HepG2 (cell line): ENCODE results near the gene CDC34. TPM values are rescaled to one million over a fixed set of nuclear protein-coding genes. Genes with fewer than 3 reads are reported as not detected.

Source experiments
- CCDC6 ChIP-seq: sonication (generic); formaldehyde crosslinking; IDR thresholded peaks from 2 replicates; pipeline ENCODE4 v1.8.1; 2022; ENCODE audit warnings: mild to moderate bottlenecking, missing genetic modification reagents, moderate library complexity
- ELF3 ChIP-seq: IDR thresholded peaks from 2 replicates; pipeline ENCODE4 v1.6.1; 2016; ENCODE audit warnings: missing genetic modification reagents, missing compliant biosample characterization
- EP300 ChIP-seq, 3 experiments: sonication (generic) in 1 of 3; formaldehyde crosslinking in 1 of 3; IDR thresholded peaks; 2 replicates each; pipeline versions ENCODE4 v1.5.1 to v1.6.1; 2011 to 2020; ENCODE audit warnings: low read depth in 2 of 3, low read length in 2 of 3, borderline replicate concordance in 1 of 3, improper control_type of control experiment in 1 of 3, mild to moderate bottlenecking in 1 of 3, missing genetic modification reagents in 1 of 3, moderate library complexity in 1 of 3
- FOSL1 ChIP-seq: sonication (generic); formaldehyde crosslinking; IDR thresholded peaks from 2 replicates; pipeline ENCODE4 v1.9.0; 2021; ENCODE audit warnings: missing genetic modification reagents, borderline replicate concordance
- FOSL2 ChIP-seq: sonication (generic); formaldehyde crosslinking; IDR thresholded peaks from 2 replicates; pipeline ENCODE4 v1.4.0; 2020; ENCODE audit warnings: missing genetic modification reagents
- FOXA1 ChIP-seq, 2 experiments: fragments of 450-650 bp in 1 of 2; sonication (generic) in 1 of 2; formaldehyde crosslinking in 1 of 2; IDR thresholded peaks; 2 replicates each; pipeline versions ENCODE4 v1.4.0 to v1.6.1; 2016 to 2020; ENCODE audit warnings: missing genetic modification reagents in 1 of 2
- PHF20 ChIP-seq: sonication (generic); formaldehyde crosslinking; IDR thresholded peaks from 2 replicates; pipeline ENCODE4 v1.5.0; 2020; ENCODE audit warnings: mild to moderate bottlenecking, missing genetic modification reagents
- POLR2AphosphoS2 ChIP-seq: IDR thresholded peaks from 2 replicates; pipeline ENCODE4 v1.6.1; 2011; ENCODE audit warnings: low read depth, low read length, improper control_type of control experiment
- SMYD3 ChIP-seq: sonication (generic); formaldehyde crosslinking; IDR thresholded peaks from 2 replicates; pipeline ENCODE4 v1.8.1; 2023; ENCODE audit warnings: mild to moderate bottlenecking, missing genetic modification reagents
- SNRNP70 ChIP-seq: fragments of 200-400 bp; formaldehyde crosslinking; IDR thresholded peaks from 2 replicates; pipeline ENCODE4 v1.6.1; 2017; ENCODE audit warnings: mild to moderate bottlenecking, low read depth, low read length, moderate library complexity
- TBL1XR1 ChIP-seq: fragments of 150-350 bp; IDR thresholded peaks from 2 replicates; pipeline ENCODE4 v1.6.1; 2014; ENCODE audit warnings: borderline replicate concordance, low read length; ENCODE audit not compliant: partially characterized antibody
- TRIM24 ChIP-seq: sonication (generic); formaldehyde crosslinking; IDR thresholded peaks from 2 replicates; pipeline ENCODE4 v1.8.0; 2022; ENCODE audit warnings: mild to moderate bottlenecking, missing genetic modification reagents
- TSC22D2 ChIP-seq: sonication (generic); formaldehyde crosslinking; IDR thresholded peaks from 2 replicates; pipeline ENCODE4 v1.5.1; 2020; ENCODE audit warnings: missing genetic modification reagents, mild to moderate bottlenecking, borderline replicate concordance
- ZMYM4 ChIP-seq: sonication (generic); formaldehyde crosslinking; IDR thresholded peaks from 2 replicates; pipeline ENCODE4 v1.8.1; 2023; ENCODE audit warnings: mild to moderate bottlenecking, missing genetic modification reagents
- ZNF33A ChIP-seq: sonication (generic); formaldehyde crosslinking; IDR thresholded peaks from 2 replicates; pipeline ENCODE4 v1.5.1; 2020; ENCODE audit warnings: missing genetic modification reagents, mild to moderate bottlenecking, moderate library complexity, borderline replicate concordance
- ZNF451 ChIP-seq: sonication (generic); formaldehyde crosslinking; IDR thresholded peaks from 2 replicates; pipeline ENCODE4 v1.5.0; 2020; ENCODE audit warnings: mild to moderate bottlenecking, missing genetic modification reagents
- ZNF460 ChIP-seq: sonication (generic); formaldehyde crosslinking; IDR thresholded peaks from 2 replicates; pipeline ENCODE4 v1.5.1; 2020; ENCODE audit warnings: missing genetic modification reagents, mild to moderate bottlenecking, borderline replicate concordance
- ZNF615 ChIP-seq: sonication (generic); formaldehyde crosslinking; IDR thresholded peaks from 2 replicates; pipeline ENCODE4 v1.5.0; 2020; ENCODE audit warnings: mild to moderate bottlenecking, missing genetic modification reagents, borderline replicate concordance
- ZNF709 ChIP-seq: sonication (generic); formaldehyde crosslinking; IDR thresholded peaks from 2 replicates; pipeline ENCODE4 v1.5.0; 2020; ENCODE audit warnings: mild to moderate bottlenecking, missing genetic modification reagents
- ZNF737 ChIP-seq: sonication (generic); formaldehyde crosslinking; IDR thresholded peaks from 2 replicates; pipeline ENCODE4 v1.5.0; 2020; ENCODE audit warnings: missing genetic modification reagents, mild to moderate bottlenecking, borderline replicate concordance
- ZNF746 ChIP-seq: sonication (generic); formaldehyde crosslinking; IDR thresholded peaks from 2 replicates; pipeline ENCODE4 v1.8.0; 2022; ENCODE audit warnings: mild to moderate bottlenecking, missing genetic modification reagents
- ZNF777 ChIP-seq: sonication (generic); formaldehyde crosslinking; IDR thresholded peaks from 2 replicates; pipeline ENCODE4 v1.4.0; 2020; ENCODE audit warnings: missing genetic modification reagents
- polyA plus RNA-seq, 8 experiments: library from polyadenylated mRNA; depleted of rRNA in 3 of 8; stranded (reverse) in 7 of 8; unstranded in 1 of 8; fragments of >200 nt; fragmentation: Illumina TruSeq in 4 of 8; extraction: Trizol in 4 of 8; gene quantifications; 2 replicates each; pipeline versions ENCODE4 v1.2.1 to v1.2.3, GENCODE V29; 2011 to 2016; ENCODE audit warnings: low read depth in 4 of 8, missing spikeins in 1 of 8, mixed read lengths in 1 of 8; ENCODE audit not compliant: insufficient read depth in 1 of 8
- total RNA-seq, 5 experiments: library from RNA; depleted of rRNA; stranded (reverse); fragments of >200 nt; fragmentation: Illumina TruSeq; extraction: Trizol; gene quantifications; 2 replicates each; pipeline ENCODE4 v1.2.3, GENCODE V29; 2016; ENCODE audit warnings: low read depth in 1 of 5
- TF ChIP-seq, protein P1 (sequence below): sonication (generic); formaldehyde crosslinking; IDR thresholded peaks from 2 replicates; pipeline ENCODE4 v1.5.0; 2020; ENCODE audit warnings: missing genetic modification reagents
- TF ChIP-seq, protein P2 (sequence below): sonication (generic); formaldehyde crosslinking; IDR thresholded peaks from 2 replicates; pipeline ENCODE4 v1.4.0; 2020; ENCODE audit warnings: mild to moderate bottlenecking, missing genetic modification reagents

CDC34 gene
- total and polyA plus RNA-seq, 2 of the 13 experiments (the other 11 are each of a cell fraction or from before 2014, with no cell fraction given): 138 to 150 TPM

- TF ChIP-seq TSC22D2 (CRISPR knock-in tag): no peak
- peak; percentile 34; the same call in 1 of the 2 replicates for TF ChIP-seq CCDC6 (CRISPR knock-in tag)
- TF ChIP-seq TRIM24 (CRISPR knock-in tag): no peak
- TF ChIP-seq ZNF460 (CRISPR knock-in tag): peak; percentile 66; the same call in 1 of the 2 replicates
- TF ChIP-seq SMYD3 (CRISPR knock-in tag): no peak
- peak; percentile 49; the same call in 1 of the 2 replicates for TF ChIP-seq ZNF33A (CRISPR knock-in tag)
- TF ChIP-seq POLR2AphosphoS2: no peak
- TF ChIP-seq ELF3 (CRISPR knock-in tag): no peak; the same call in 1 of the 2 replicates
- TF ChIP-seq SNRNP70: no peak
- TF ChIP-seq ZNF709: no peak
- no peak for TF ChIP-seq ZNF451 (CRISPR knock-in tag)
- peak; percentile 74; the same call in 1 of the 2 replicates for TF ChIP-seq ZNF746
- TF ChIP-seq FOSL1 (CRISPR knock-in tag): no peak
- TF ChIP-seq ZNF777 (CRISPR knock-in tag): peak; percentile 43; the same call in 1 of the 2 replicates
- TF ChIP-seq FOXA1 (IDR thresholded peaks at IDR 0.05): no peak
- peak; percentile 40; the same call in 1 of the 2 replicates for TF ChIP-seq FOXA1 (CRISPR knock-in tag; IDR thresholded peaks at IDR 0.05)
- no peak for TF ChIP-seq TBL1XR1
- TF ChIP-seq, protein P1, sequence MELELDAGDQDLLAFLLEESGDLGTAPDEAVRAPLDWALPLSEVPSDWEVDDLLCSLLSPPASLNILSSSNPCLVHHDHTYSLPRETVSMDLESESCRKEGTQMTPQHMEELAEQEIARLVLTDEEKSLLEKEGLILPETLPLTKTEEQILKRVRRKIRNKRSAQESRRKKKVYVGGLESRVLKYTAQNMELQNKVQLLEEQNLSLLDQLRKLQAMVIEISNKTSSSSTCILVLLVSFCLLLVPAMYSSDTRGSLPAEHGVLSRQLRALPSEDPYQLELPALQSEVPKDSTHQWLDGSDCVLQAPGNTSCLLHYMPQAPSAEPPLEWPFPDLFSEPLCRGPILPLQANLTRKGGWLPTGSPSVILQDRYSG (CRISPR knock-in tag): no peak
- no peak for TF ChIP-seq ZNF615
- TF ChIP-seq, protein P2, sequence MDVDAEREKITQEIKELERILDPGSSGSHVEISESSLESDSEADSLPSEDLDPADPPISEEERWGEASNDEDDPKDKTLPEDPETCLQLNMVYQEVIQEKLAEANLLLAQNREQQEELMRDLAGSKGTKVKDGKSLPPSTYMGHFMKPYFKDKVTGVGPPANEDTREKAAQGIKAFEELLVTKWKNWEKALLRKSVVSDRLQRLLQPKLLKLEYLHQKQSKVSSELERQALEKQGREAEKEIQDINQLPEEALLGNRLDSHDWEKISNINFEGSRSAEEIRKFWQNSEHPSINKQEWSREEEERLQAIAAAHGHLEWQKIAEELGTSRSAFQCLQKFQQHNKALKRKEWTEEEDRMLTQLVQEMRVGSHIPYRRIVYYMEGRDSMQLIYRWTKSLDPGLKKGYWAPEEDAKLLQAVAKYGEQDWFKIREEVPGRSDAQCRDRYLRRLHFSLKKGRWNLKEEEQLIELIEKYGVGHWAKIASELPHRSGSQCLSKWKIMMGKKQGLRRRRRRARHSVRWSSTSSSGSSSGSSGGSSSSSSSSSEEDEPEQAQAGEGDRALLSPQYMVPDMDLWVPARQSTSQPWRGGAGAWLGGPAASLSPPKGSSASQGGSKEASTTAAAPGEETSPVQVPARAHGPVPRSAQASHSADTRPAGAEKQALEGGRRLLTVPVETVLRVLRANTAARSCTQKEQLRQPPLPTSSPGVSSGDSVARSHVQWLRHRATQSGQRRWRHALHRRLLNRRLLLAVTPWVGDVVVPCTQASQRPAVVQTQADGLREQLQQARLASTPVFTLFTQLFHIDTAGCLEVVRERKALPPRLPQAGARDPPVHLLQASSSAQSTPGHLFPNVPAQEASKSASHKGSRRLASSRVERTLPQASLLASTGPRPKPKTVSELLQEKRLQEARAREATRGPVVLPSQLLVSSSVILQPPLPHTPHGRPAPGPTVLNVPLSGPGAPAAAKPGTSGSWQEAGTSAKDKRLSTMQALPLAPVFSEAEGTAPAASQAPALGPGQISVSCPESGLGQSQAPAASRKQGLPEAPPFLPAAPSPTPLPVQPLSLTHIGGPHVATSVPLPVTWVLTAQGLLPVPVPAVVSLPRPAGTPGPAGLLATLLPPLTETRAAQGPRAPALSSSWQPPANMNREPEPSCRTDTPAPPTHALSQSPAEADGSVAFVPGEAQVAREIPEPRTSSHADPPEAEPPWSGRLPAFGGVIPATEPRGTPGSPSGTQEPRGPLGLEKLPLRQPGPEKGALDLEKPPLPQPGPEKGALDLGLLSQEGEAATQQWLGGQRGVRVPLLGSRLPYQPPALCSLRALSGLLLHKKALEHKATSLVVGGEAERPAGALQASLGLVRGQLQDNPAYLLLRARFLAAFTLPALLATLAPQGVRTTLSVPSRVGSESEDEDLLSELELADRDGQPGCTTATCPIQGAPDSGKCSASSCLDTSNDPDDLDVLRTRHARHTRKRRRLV (CRISPR knock-in tag): no peak
- peak; percentile 57; the same call in 1 of the 2 replicates for TF ChIP-seq FOSL2
- no peak for TF ChIP-seq ZNF737
- no peak for TF ChIP-seq EP300 (IDR thresholded peaks at IDR 0.05; ENCODE audit: low read depth in 2 of 2, low read length in 2 of 2)
- no peak for TF ChIP-seq EP300 (CRISPR knock-in tag; IDR thresholded peaks at IDR 0.05; ENCODE audit: borderline replicate concordance)
- peak; percentile 67; the same call in 1 of the 2 replicates for TF ChIP-seq ZMYM4 (CRISPR knock-in tag)
- TF ChIP-seq PHF20 (CRISPR knock-in tag): no peak
These were observed 24.9 kb upstream of the CDC34 start (continued) for GRCh38 chr19:506404-507285.
